Measurements from ENCODE around the gene SDCBP2. TPM values are rescaled to one million over a fixed set of nuclear protein-coding genes. Genes with fewer than 3 reads are reported as not detected.

Gene SDCBP2
- total and polyA plus RNA-seq, 2 of the 8 experiments (the other 6 are each of a cell fraction or from before 2014, with no cell fraction given), result 4.2 to 6.7 TPM

GRCh38 chr20:1266167-1266973 lies 62.6 kb downstream of the SDCBP2 start, which contains the start of gene SNPH:
TSS of gene SNPH (plus strand) at chr20:1266294. CDS start at chr20:1296240, 29,946 bp downstream.
- Histone ChIP-seq H3K23ac (ENCODE audit: insufficient read length) (no peak within 1 kb of the TSS), H3K14ac (ENCODE audit: insufficient read length) (no peak within 1 kb of the TSS), H3K27ac (ENCODE audit: low read depth, low read length) (no peak within 1 kb of the TSS), H2AFZ (ENCODE audit: low read length) (peak within 1 kb of the TSS; percentile 80), H3K79me2 (ENCODE audit: control insufficient read depth in 1 of 2, insufficient read depth in 2 of 2, low read length in 2 of 2) (no peaks in the 10 kb centered on the region), H2BK20ac (ENCODE audit: low read length) (no peak within 1 kb of the TSS), H2BK120ac (replicated peaks; ENCODE audit: low read depth, low read length) (no peak within 1 kb of the TSS), H3K23me2 (ENCODE audit: low read depth, low read length) (peaks cover 4% of the 10 kb centered on the region; the same call in 1 of the 2 replicates), H4K8ac (ENCODE audit: extremely low read depth, insufficient read depth, low read length) (peak within 1 kb of the TSS; percentile 18; the same call in 1 of the 2 replicates), H2AK5ac (ENCODE audit: low read depth, low read length) (no peak within 1 kb of the TSS), H2BK12ac (ENCODE audit: low read depth, low read length) (no peak within 1 kb of the TSS; the same call in 1 of the 2 replicates), H2BK5ac (ENCODE audit: low read depth, low read length) (no peak within 1 kb of the TSS), H3K4me1 (replicated peaks in 1 of 4; ENCODE audit: control insufficient read depth in 3 of 4, insufficient read depth in 4 of 4, low read length in 3 of 4) (peaks cover 0 to 13% (median 1%) of the 10 kb centered on the region in 4 experiments; a peak in 4 of 7 replicates), H2BK15ac (ENCODE audit: low read length) (no peak within 1 kb of the TSS), H4K20me1 (replicated peaks in 1 of 2; ENCODE audit: control insufficient read depth in 1 of 2, insufficient read depth in 2 of 2, low read length in 2 of 2) (no peaks in the 10 kb centered on the region), H3K4ac (replicated peaks; ENCODE audit: insufficient read length, low read depth, low read length) (no peak within 1 kb of the TSS), H3K27me3 (replicated peaks in 1 of 4; ENCODE audit: control insufficient read depth in 3 of 4, extremely low read depth in 1 of 4, insufficient read depth in 3 of 4, low read length in 3 of 4) (peaks cover 0 to 1% (median 0%) of the 10 kb centered on the region in 4 experiments; a peak in 2 of 7 replicates), H3K56ac (replicated peaks; ENCODE audit: insufficient read length, low read depth, low read length) (peak within 1 kb of the TSS; percentile 19), H3K4me3 (ENCODE audit: extremely low read depth in 1 of 4, insufficient read depth in 2 of 4, low read depth in 3 of 4, low read length in 4 of 4) (peak within 1 kb of the TSS; percentile 55 to 88 (median 72)), H4K91ac (replicated peaks; ENCODE audit: insufficient read length, low read length) (peak within 1 kb of the TSS; percentile 84), H3K79me1 (ENCODE audit: low read depth, low read length) (no peaks in the 10 kb centered on the region), H3K36me3 (ENCODE audit: control insufficient read depth in 2 of 4, insufficient read depth in 4 of 4, low read length in 3 of 4) (no peaks in the 10 kb centered on the region), H3K18ac (ENCODE audit: extremely low read depth, low read length) (no peak within 1 kb of the TSS), H3K9ac (replicated peaks in 1 of 4; ENCODE audit: extremely low read depth in 1 of 4, low read depth in 3 of 4, low read length in 3 of 4) (peak within 1 kb of the TSS in 1 of 4 experiments; percentile 9; a peak in 3 of 7 replicates), H3K9me3 (ENCODE audit: insufficient read depth in 2 of 2, low read depth in 1 of 2, low read length in 1 of 2) (no peaks in the 10 kb centered on the region), H3K4me2 (ENCODE audit: insufficient read depth in 1 of 2, low read depth in 2 of 2, low read length in 2 of 2) (peak within 1 kb of the TSS; percentile 71 to 92), H4K5ac (ENCODE audit: insufficient read length, low read depth, low read length) (peak within 1 kb of the TSS; percentile 7)
- ChIA-PET POLR2A (ENCODE audit: partially characterized antibody) (interaction anchor here (0.8 to 1.3 kb wide), 4 partner anchors 9 to 200 kb away, joined by 3 to 5 read pairs (median 4); no protein-coding TSS in a partner anchor), CTCF (ENCODE audit: partially characterized antibody) (interaction anchor here (0.6 to 1.5 kb wide), 8 partner anchors 9 to 177 kb away, joined by 3 to 7 read pairs (median 3); no protein-coding TSS in a partner anchor)
- 1% methylated on average over 34 of the region's 61 CpGs; no CpG with 5 or more reads in 1 of the 2 experiments for WGBS, 2 experiments (ENCODE audit: extremely low coverage in 1 of 2, insufficient coverage in 1 of 2, insufficient read length in 1 of 2, insufficient replicate concordance in 2 of 2, low coverage in 1 of 2, low lambda C conversion rate in 2 of 2, missing lambda C conversion rate in 1 of 2)
- no peak for TF ChIP-seq CTBP2 (IDR thresholded peaks at IDR 0.05; ENCODE audit: borderline replicate concordance, insufficient read depth, insufficient read length, low read length)
- no peak for TF ChIP-seq HDAC2 (IDR thresholded peaks at IDR 0.05; ENCODE audit: borderline replicate concordance in 1 of 2, low read depth in 2 of 2, low read length in 2 of 2)
- no peak for TF ChIP-seq YY1 (IDR thresholded peaks at IDR 0.05; ENCODE audit: low read depth, low read length)
- TF ChIP-seq ASH2L (IDR thresholded peaks at IDR 0.05; ENCODE audit: low read length), result peak; percentile 79
- 0 out of 2 replicates have a peak, but pooled peaks have one; percentile 12 for TF ChIP-seq BACH1 (IDR thresholded peaks at IDR 0.05; ENCODE audit: low read length)
- no peak for TF ChIP-seq NANOG (IDR thresholded peaks at IDR 0.05; ENCODE audit: insufficient read depth, low read depth, low read length, poor library complexity, severe bottlenecking)
- TF ChIP-seq KDM4A (IDR thresholded peaks at IDR 0.05; ENCODE audit: low read depth, low read length, severe bottlenecking), result peak; percentile 85
- 0 out of 2 replicates have a peak, but pooled peaks have one; percentile 19 for TF ChIP-seq SP1 (IDR thresholded peaks at IDR 0.05; ENCODE audit: low read depth, low read length)
- TF ChIP-seq JUND (IDR thresholded peaks at IDR 0.05; ENCODE audit: low read length), result peak; percentile 92
- TF ChIP-seq FOSL1 (IDR thresholded peaks at IDR 0.05; ENCODE audit: insufficient read depth, low read depth, low read length), result peak; percentile 10; the same call in 1 of the 2 replicates
- FAIRE-seq (no peak), DNase-seq (ENCODE audit: low read depth in 1 of 2, low spot score in 2 of 2) (peak; percentile 47 to 77)

Measured in H1 (cell line).